RWPE2 (cell line): Measurements from ENCODE around the gene CEACAM1.
"Not testable (repeated sequence)": the region's sequence is repeated elsewhere in the genome, so short reads cannot be mapped to it uniquely, and the experiment has no call there.

ENCODE experiments used
- ATAC-seq: fragments of 200-7000 bp; cut with Tn5 transposase; 3 replicates; pipeline ENCODE4 v1.9.1; 2021; ENCODE audit warnings: low read depth
- DNase-seq: peaks from one replicate; pipeline ENCODE4 v3.0.0-alpha.2; 2020; ENCODE audit warnings: low spot score
- H3K27ac ChIP-seq: fragments of 450-650 bp; 2 replicates; pipeline ENCODE4 v1.5.1; 2017; ENCODE audit warnings: mild to moderate bottlenecking; ENCODE audit not compliant: poor library complexity, severe bottlenecking
- H3K27me3 ChIP-seq: fragments of 250-450 bp; sonication (Bioruptor Pico); 2 replicates; pipeline ENCODE4 v1.5.1; 2021; ENCODE audit warnings: mild to moderate bottlenecking, moderate library complexity; ENCODE audit not compliant: insufficient read depth, poor library complexity, severe bottlenecking
- H3K36me3 ChIP-seq: fragments of 250-450 bp; sonication (Bioruptor Pico); 2 replicates; pipeline ENCODE4 v1.5.1; 2020; ENCODE audit warnings: low read depth, mild to moderate bottlenecking, moderate library complexity
- H3K4me1 ChIP-seq: fragments of 250-450 bp; sonication (Bioruptor Pico); 2 replicates; pipeline ENCODE4 v1.5.1; 2021; ENCODE audit warnings: mild to moderate bottlenecking, moderate library complexity; ENCODE audit not compliant: insufficient read depth, poor library complexity, severe bottlenecking
- H3K4me3 ChIP-seq: fragments of 250-450 bp; sonication (Bioruptor Pico); 2 replicates; pipeline ENCODE4 v1.5.1; 2021; ENCODE audit warnings: mild to moderate bottlenecking, moderate library complexity; ENCODE audit not compliant: severe bottlenecking
- H3K9me3 ChIP-seq: fragments of 250-450 bp; sonication (Bioruptor Pico); 2 replicates; pipeline ENCODE4 v1.5.1; 2021; ENCODE audit warnings: mild to moderate bottlenecking, moderate library complexity; ENCODE audit not compliant: severe bottlenecking
- TF ChIP-seq, protein P1 (sequence below): fragments of 450-650 bp; IDR thresholded peaks from one replicate; pipeline ENCODE4 v1.5.1; 2017; ENCODE audit warnings: mild to moderate bottlenecking, moderate library complexity; ENCODE audit not compliant: poor library complexity, severe bottlenecking

Gene CEACAM1

GRCh38 chr19:42554046-42554575 is 25.8 kb upstream of the CEACAM1 start:
- no peaks in the 10 kb centered on the region for H3K27me3 ChIP-seq
- DNase-seq (no peak), ATAC-seq (no peak)
- H3K4me1 ChIP-seq: peaks cover under 1% of the 10 kb centered on the region
- TF ChIP-seq, protein P1, sequence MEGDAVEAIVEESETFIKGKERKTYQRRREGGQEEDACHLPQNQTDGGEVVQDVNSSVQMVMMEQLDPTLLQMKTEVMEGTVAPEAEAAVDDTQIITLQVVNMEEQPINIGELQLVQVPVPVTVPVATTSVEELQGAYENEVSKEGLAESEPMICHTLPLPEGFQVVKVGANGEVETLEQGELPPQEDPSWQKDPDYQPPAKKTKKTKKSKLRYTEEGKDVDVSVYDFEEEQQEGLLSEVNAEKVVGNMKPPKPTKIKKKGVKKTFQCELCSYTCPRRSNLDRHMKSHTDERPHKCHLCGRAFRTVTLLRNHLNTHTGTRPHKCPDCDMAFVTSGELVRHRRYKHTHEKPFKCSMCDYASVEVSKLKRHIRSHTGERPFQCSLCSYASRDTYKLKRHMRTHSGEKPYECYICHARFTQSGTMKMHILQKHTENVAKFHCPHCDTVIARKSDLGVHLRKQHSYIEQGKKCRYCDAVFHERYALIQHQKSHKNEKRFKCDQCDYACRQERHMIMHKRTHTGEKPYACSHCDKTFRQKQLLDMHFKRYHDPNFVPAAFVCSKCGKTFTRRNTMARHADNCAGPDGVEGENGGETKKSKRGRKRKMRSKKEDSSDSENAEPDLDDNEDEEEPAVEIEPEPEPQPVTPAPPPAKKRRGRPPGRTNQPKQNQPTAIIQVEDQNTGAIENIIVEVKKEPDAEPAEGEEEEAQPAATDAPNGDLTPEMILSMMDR: no peak
- no peaks in the 10 kb centered on the region for H3K36me3 ChIP-seq
- H3K9me3 ChIP-seq: no peaks in the 10 kb centered on the region
- H3K4me3 ChIP-seq: no peak overlapping the region
- no peak overlapping the region for H3K27ac ChIP-seq

DNA sequence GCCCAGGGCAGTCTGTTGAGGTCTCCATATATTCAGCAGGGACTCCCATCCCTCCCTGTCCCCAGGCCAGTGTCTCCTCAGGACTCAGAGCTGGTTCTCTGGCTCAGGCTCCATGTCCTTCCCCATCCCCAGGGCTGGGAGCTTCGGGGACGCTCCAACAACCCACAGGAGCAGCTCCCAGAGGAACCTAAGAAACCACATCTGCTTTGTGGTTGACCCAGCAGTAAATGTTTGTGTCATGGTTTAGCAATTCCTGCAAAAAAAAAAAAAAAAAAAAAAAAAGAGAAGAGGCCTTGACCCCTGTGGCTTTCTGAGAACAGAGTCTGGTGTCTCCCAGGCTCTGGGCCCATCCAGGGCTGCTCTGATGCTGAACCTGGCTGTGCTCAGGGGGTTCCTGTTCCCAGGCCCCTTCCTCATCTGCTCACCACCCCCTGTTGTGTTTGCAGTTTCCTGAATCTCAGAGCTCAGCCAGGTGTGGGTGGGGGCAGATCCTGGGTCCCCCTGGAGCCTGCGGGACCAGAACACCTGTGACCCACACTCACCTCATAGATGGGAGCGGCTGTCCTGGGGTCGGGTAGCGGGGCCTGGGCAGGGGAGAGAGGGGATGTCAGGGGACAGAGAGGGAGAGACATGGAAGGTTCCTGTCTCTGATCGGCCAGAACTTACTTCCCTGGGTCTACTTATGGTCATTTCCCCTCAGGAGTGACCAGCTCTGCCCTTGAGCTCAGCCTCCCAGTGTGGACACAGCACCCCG is 25.2 kb upstream of the CEACAM1 start:
- no peak for DNase-seq
- no peaks in the 10 kb centered on the region for H3K36me3 ChIP-seq
- no peak overlapping the region for H3K4me3 ChIP-seq
- no peaks in the 10 kb centered on the region for H3K4me1 ChIP-seq
- no peaks in the 10 kb centered on the region for H3K27me3 ChIP-seq
- H3K27ac ChIP-seq: no peak overlapping the region
- no peaks in the 10 kb centered on the region for H3K9me3 ChIP-seq
- no peak for ATAC-seq
- TF ChIP-seq, protein P1: no peak

- Histone ChIP-seq H3K9me3 (no peaks in the 10 kb centered on the region), H3K36me3 (no peaks in the 10 kb centered on the region), H3K4me3 (no peak overlapping the region), H3K27me3 (no peaks in the 10 kb centered on the region), H3K4me1 (no peaks in the 10 kb centered on the region), H3K27ac (no peak overlapping the region)
- DNase-seq: no peak
- TF ChIP-seq, protein P1: no peak
- no peak for ATAC-seq
These were observed 24.1 kb upstream of the CEACAM1 start for GRCh38 chr19:42552086-42553065.

DNA sequence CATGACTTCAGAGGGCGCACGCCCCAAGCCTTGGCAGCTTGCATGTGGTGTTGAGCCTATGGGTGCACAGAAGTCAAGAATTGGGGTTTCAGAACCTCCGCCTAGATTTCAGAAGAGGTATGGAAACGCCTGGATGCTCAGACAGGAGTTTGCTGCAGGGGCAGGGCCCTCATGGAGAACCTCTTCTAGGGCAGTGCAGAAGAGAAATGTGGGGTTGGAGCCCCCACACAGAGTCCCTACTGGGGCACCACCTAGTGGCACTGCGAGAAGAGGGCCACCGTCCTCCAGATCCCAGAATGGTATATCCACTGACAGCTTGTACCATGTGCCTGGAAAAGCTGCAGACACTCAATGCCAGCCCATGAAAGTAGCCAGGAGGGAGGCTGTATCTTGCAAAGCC is 22.2 kb upstream of the CEACAM1 start:
- not testable (repeated sequence) for H3K27ac ChIP-seq, H3K4me1 ChIP-seq, H3K36me3 ChIP-seq, ATAC-seq, H3K9me3 ChIP-seq, DNase-seq, H3K4me3 ChIP-seq, H3K27me3 ChIP-seq

DNA sequence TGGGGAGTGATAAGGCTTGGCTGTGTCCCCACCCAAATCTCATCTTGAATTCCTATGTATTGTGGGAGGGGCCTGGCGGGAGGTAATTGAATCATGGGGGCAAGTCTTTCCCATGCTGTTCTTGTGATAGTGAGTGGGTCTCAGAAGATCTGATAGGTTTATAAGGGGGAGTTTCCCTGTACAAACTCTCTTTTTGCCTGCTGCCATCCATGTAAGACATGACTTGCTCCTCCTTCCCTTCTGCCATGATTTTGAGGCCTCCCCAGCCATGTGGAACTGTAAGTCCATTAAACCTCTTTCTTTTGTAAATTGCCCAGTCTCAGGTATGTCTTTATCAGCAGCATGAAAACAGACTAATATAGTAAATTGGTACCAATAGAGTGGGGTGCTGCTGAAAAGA is 20.8 kb upstream of the CEACAM1 start:
- H3K4me1 ChIP-seq, H3K36me3 ChIP-seq, H3K27me3 ChIP-seq, ATAC-seq, H3K9me3 ChIP-seq, DNase-seq, H3K4me3 ChIP-seq, H3K27ac ChIP-seq: not testable (repeated sequence)
